GM18858 (cell line): ENCODE results near the gene GNL2.

ENCODE experiments used
- ATAC-seq: cut with Tn5 transposase; IDR thresholded peaks from one replicate; pipeline ENCODE4 v1.9.1; 2021; ENCODE audit not compliant: unreplicated experiment

GNL2 gene

GRCh38 chr1:37595440-37596181 lies at the start of gene GNL2:
Gene GNL2, minus strand, starts transcription at chr1:37595937. Its CDS starts 115 bp downstream, at chr1:37595822.
- peak; percentile 77 for ATAC-seq

GRCh38 chr1:37641059-37641458 lies 45.3 kb upstream of the GNL2 start:
- ATAC-seq: no peak

GRCh38 chr1:37636435-37636834 lies 40.7 kb upstream of the GNL2 start:
- no peak for ATAC-seq

- ATAC-seq: no peak
Measured at GRCh38 chr1:37634992-37635902, 39.5 kb upstream of the GNL2 start.

GRCh38 chr1:37634244-37634991 lies 38.7 kb upstream of the GNL2 start, which contains the start of gene RSPO1:
Gene RSPO1, minus strand, starts transcription at chr1:37634892. Its CDS starts 5,231 bp downstream, at chr1:37629661.
- ATAC-seq: no peak

GRCh38 chr1:37633938-37634243 lies 38.2 kb upstream of the GNL2 start:
- no peak for ATAC-seq

GRCh38 chr1:37633040-37633937 lies 37.6 kb upstream of the GNL2 start:
- ATAC-seq: no peak

GRCh38 chr1:37631036-37631435 lies 35.3 kb upstream of the GNL2 start:
- no peak for ATAC-seq

- ATAC-seq: no peak
Measured at GRCh38 chr1:37630426-37631028, 34.8 kb upstream of the GNL2 start.

GRCh38 chr1:37629726-37630425 lies 34.1 kb upstream of the GNL2 start:
- no peak for ATAC-seq

GRCh38 chr1:37629008-37629407 lies 33.3 kb upstream of the GNL2 start:
- ATAC-seq: no peak

- ATAC-seq: no peak
Measured at GRCh38 chr1:37628026-37628556, 32.4 kb upstream of the GNL2 start.

- ATAC-seq: no peak
Measured at GRCh38 chr1:37622131-37622530, 26.4 kb upstream of the GNL2 start.

GRCh38 chr1:37621326-37621870 lies 25.7 kb upstream of the GNL2 start:
- no peak for ATAC-seq

GRCh38 chr1:37620707-37621106 lies 25.0 kb upstream of the GNL2 start:
- no peak for ATAC-seq

- no peak for ATAC-seq
Measured at GRCh38 chr1:37616330-37616729, 20.6 kb upstream of the GNL2 start.

GRCh38 chr1:37614105-37614504 lies 18.4 kb upstream of the GNL2 start:
- no peak for ATAC-seq

GRCh38 chr1:37612186-37612585 lies 16.4 kb upstream of the GNL2 start:
- ATAC-seq: no peak

- no peak for ATAC-seq
Measured at GRCh38 chr1:37609994-37610393, 14.3 kb upstream of the GNL2 start.
